NCI-H524 (cell line): ENCODE measurements around the gene KISS1R.
"Not testable (repeated sequence)": the region's sequence is repeated elsewhere in the genome, so short reads cannot be mapped to it uniquely, and the experiment has no call there.

Source experiments
- DNase-seq, 2 experiments: peaks; one replicate each; lab custom pipeline; 2025; lab: John Stamatoyannopoulos, UW

The KISS1R gene

DNA sequence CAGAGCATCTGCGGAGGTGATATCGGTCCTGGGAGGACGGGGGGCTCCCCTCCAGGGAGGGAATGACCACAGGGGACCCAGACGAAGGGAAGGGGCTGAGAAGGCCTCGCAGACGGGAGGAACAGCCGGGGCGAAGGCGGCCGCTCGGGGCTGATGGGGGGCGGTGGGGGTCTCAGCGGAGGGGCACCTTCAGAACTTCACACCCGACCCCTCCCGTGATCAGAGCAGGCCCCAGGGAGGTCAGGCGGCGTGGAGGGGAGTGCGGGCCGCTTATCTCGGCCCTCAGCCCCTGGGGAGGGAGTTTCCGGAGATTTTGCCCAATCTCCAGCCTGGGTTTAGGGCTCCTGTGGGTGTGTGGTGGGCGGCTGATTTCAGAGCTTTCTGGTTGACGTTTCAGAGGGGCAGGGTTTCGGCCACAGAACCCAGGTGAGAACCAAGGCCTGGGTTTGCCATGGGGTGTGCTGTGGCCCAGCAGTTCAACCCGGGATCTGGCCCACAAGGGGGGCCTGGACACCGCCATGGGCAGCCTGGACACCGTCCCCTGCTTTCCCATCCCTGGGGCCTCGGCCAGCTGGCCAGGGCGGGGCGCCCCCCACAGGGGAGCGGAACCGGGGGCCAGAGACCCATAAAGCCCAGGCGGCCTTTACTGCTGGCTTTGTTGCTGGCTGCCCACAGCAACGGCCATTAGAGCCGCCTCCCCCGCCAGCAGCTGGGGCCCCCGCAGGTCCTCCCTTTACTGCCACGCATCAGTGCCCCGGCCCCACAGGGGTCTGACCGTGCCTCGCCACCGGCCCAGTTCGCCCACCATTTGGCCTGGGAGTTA, 37.8 kb downstream of the KISS1R start:
- DNase-seq, result no peak

DNA sequence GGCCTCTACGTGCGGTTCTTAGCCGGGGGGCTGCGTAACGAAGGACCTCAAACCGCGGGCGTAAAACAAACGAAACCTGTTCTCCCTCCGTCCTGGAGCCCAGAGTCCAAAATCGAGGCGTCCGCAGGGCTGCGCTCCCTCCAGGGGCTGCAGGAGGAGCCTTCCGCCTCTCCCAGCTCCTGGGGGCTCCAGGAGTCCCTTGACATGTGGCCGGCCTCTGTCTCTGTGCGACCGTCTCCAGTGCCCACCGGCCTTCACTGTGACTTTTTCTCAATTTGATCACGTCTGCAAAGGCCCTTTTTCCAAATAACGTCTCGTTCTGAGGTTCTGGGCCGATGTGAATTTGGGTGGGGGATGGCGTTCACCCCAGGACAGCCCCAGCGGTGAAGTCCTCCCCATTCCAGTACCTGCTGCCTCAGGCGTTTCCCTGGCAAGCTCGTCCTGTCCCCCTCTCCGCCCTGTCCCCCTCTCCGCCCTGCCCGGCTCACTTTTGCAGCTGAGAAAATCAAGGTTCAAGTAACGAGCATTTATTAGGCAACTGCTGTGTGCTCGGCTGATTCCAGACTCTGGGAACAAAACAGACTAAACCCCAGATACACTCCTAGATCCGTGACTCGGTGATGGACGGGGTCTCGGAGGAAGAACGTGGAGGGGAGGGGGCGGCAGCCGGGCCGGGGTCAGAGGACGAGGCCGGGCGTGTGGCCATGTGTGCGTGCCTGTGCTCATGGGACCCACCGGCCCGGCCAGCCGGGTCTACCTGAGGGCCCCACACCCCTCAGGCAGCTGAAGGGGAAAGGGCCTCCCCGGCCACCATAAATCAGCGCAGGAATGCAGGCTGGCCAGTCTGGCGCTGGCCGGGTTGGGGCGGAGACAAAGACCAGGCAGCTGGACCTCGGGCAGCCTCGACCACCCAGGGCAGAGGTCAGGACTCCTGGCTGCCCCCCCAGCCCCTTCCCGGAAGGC, 39.0 kb downstream of the KISS1R start:
- DNase-seq, result no peak

DNA sequence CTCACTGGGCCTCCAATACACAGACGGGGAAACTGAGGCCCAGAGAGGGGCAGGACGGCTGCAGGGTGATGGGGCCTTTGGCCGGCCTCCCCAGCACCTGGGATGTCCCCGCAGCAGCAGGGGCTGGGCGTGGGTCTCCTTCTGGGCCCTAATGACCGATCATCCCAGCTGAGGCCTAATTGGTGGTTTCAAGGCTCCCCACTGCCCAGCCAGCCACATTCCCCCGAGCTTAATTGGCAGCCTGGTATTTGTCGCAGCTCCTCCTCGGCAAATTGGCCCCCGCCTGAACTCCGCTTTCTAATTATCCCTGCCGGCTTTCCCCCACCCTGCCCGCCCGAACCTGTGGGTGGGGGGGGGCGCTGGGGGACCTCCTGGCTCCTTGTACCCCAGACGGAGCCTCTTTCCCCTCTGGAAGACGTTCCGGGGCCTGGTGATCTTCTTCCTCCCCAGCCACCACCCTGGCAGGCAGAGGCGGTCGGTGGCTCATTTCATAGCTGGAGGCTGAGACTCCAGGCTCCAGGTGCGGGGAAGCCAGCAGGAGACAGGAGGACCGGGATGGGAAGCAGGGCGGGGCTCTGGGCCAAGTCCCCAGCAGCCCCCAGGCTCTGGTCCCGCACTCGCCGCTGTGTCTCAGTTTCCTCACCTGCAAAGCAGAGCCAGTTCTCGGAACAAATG, 39.8 kb downstream of the KISS1R start:
- DNase-seq, result no peak

DNA sequence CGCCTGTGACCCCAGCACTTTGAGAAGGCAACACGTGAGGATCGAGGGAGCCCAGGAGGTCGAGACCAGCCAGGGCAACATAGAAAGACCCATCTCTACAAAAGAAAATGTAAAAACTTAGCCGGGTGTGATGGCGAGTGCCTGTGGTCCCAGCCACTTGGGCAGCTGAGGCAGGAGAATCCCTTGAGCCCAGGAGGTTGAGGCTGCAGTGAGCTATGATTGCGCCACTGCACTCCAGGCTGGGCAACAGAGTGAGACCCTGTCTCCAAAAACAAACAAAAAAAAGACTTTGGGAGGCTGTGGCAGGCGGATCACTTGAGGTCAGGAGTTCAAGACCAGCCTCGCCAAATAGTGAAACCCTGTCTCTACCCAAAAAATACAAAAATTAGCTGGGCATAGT, 40.4 kb downstream of the KISS1R start:
- DNase-seq, result not testable (repeated sequence)

DNA sequence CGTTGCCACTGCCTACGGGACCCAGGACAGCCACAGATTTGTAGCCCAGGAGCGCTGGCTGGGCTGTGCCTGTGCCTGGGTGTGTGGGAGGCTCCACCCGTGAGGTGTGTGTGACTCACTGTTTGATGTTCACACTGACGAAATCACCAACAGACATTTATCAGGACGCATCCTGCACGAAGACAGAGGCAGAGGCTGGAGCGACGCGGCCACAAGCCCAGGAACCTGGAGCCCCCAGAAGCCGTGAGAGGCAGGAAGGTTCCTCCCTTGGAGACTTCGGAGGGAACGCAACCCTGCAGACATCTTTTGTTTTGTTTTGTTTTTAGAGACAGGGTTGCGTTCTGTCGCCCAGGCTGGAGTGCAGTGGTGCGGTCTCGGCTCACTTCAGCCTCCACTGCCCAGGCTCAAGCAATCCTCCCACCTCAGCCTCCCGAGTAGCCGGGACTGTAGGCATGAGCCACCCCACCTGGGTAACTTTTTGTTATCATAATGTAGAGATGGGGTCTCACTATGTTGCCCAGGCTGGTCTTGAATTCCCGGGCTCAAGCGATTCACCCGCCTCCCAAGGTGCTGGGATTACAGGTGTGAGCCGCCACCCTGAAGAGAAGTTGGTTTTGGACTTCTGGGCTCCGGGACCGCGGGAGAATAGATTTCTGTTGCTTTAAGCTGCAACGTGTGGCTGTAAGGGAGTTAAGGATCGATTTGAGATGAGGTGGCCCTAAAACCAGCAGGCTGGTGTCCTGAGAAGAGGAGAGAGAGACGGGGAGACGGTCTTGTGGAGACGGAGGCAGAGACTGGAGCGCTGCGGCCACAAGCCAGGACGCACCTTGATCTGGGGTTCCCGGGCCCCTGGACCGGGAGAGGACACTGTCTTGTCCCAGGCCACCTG, 42.1 kb downstream of the KISS1R start:
- no peak for DNase-seq

DNA sequence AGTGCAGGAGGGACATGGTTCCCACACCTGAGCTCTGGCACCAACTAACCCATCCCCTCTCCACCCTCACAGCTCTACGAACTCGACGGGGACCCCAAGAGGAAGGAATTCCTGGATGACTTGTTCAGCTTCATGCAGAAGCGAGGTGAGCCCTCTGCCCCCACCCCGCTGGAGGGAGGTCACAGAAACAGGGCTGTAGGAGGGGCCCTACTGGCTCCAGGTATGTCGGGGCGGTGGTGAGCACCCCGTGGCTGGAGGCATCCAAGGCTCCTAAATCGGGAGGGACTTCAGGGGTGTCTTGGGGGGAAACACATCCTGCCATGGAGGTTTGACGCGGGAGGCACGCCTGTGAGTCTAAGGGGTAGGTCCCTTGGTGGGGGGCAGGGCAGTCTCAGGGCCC, 42.9 kb downstream of the KISS1R start:
- no peak for DNase-seq

DNA sequence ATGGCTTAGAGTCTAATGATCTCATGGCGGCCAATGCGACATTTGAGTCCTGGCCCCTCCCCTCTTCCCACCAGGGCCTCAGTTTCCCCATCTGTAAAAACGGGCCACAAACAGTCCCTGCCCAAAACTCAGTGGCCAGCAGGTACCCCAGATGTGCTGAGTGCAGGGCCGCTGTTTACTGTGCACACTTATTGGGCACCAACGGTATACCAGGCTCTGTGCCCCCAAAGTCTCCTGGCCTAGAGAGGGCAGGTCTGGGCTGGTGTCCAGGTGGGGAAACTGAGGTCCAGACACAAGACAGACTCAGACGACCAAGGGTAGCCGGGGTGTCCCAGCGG, 43.4 kb downstream of the KISS1R start:
- DNase-seq, result no peak

DNA sequence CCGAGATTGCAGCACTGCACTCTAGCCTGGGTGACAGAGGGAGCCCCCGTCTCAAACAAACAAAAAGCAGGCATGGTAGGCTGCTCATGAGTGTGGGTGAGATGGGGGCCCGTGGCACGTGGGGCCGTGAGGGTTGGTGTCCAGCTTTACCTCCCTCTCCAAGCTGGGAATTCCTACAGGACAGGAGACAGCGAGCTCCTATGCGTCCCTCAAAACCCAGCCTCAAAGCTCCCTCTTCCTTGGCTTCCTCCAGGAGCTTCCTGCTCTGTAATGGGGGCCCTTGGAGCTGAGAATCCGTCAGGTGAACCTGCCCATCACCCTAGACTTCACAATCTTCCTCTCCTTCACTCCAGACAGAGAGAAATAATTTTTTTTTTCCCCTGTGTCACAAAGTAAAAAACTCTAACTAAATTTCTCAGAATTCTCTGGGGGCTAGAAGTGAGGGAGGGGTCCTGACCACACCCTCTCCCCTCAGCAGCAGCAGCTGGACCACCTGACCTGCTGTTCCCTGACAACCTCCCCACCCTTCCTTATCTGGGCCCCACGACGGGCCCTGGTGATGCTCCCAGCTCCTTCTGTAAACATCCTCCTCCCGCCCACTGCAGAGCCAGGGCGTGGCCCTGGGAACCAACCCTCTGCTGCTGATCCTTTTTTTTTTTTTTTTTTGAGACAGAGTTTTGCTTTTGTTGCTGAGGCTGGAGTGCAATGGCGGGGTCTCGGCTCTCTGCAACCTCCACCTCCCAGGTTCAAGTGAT, 44.9 kb downstream of the KISS1R start:
- DNase-seq, result no peak

DNA sequence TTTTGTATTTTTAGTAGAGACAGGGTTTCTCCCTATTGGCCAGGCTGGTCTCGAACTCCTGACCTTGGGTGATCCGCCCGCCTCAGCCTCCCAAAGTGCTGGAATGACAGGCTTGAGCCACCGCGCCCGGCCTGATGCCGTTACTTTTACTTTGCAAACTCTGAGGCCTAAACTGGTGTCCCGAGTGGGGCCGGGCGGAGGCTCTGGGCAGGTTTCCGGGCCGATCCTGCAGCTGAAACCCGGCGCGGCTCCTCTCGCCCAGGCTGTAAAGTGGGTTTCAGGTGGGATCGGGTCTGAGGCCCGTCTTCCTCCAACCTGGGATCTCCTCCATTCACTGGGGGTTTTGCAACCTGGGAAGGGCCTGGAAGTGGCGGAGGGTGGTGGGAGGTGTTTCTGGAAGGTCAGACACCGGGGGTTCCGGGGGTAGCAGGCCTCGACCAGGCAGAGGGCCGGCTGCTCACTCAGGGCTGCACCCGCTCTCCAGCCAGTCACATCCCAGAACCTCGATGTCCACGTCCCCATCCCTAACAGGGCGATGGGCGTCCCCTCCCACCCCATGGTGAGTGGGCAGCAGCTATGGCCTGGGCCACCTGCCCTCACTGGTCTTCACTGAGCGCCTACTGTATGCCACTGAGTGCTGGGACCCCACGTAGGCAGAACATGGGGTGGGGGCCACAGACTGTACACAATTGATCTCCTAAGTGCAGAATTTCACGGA, 45.7 kb downstream of the KISS1R start:
- DNase-seq, result no peak

DNA sequence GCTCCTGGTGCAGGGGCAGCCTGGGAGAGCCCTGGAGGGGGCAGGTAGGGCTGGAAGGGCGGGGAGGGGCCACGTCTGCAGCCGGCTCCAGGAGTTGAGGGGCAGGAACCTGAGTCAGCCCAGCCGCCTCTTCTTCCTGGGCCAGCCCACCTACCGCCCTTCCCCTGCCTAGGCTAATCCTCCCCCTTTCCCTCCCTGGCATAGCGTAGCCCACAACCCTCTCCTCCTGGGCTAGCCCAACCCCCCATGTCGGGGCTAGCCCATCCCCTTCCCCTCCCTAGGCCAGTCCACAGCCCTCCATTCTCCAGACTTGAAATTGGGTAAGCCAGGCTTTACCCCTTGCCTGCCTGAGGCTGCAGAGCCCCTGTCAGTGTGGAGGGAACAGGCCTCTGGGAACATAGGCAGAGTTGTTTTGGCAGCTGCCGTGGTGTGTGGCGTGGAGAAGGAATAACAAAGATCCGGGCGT, 46.4 kb downstream of the KISS1R start:
- no peak for DNase-seq

DNA sequence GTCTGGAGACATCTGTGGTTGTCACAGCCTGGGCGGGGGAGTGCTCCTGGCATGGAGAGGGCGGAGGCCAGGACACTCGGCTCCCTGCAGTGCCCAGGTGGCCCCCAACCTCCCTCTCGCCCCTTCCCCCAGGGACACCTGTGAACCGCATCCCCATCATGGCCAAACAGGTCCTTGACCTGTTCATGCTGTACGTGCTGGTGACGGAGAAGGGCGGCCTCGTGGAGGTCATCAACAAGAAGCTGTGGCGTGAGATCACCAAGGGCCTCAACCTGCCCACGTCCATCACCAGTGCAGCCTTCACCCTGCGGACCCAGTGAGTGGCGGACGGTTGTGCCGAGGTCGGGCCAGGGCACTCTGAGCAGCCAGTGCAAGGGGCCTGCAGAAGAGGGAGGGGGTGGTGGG, 47.0 kb downstream of the KISS1R start:
- no peak for DNase-seq

DNA sequence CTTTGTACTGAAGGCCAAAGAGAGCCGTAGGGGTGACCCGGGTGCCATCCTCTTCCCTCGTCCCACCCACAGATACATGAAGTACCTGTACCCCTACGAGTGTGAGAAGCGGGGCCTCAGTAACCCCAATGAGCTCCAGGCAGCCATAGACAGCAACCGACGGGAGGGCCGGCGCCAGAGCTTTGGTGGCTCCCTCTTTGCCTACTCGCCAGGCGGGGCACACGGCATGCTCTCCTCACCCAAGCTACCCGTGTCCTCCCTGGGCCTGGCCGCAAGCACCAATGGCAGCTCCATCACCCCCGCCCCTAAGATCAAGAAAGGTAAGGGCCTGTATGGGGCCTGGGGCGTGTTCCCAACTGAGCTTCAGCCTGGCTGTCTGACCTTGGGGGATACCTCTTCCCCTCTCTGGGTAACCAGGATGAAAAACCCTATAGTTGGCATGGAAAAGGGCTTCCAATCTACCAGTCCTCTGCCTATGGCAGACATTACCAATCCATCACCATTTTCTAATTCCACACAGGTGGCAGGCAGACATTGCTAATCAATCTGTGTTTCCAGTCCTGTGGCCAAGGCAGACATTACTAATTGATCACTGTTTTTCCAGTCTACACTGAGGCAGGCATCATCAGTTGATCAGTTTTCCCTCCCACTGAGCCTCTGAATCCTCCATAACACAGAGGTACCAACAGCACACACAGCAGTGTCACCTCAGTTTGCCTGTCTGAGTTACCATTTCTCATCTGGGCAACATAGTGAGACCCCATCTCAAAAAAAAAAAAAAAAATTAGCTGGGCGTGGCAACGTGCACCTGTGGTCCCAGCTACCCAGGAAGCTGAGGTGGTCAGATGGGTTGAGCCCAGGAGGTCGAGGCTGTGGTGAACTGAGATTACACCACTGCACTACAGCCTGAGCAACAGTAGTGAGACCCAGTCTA, 47.9 kb downstream of the KISS1R start:
- no peak for DNase-seq

DNA sequence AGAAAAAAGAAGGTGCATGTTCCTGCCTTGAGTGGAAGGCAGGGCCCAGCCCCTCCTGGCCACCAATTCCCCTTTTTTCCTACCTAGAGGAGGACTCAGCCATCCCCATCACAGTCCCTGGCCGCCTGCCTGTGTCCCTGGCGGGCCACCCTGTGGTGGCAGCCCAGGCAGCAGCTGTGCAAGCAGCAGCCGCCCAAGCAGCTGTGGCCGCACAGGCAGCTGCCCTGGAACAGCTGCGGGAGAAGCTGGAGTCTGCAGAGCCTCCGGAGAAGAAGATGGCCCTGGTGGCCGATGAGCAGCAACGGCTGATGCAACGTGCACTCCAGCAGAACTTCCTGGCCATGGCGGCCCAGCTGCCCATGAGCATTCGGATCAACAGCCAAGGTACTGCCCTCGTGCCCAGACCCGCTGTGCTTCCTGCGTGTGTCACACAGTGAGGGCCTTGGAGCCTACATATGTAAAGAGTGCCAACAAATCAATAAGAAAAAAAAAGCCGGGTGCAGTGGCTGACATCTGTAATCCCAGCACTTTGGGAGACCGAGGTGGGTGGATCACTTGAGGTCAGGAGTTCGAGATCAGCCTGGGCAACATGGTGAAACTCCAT, 49.5 kb downstream of the KISS1R start:
- no peak for DNase-seq
